GM23338 (cell line): ENCODE data around the gene DNAJC16. TPM values are rescaled to one million over a fixed set of nuclear protein-coding genes. Genes with fewer than 3 reads are reported as not detected.

ENCODE experiments used
- ATAC-seq: fragments of 200-7000 bp; cut with Tn5 transposase; 3 replicates; pipeline ENCODE4 v1.9.1; 2020
- DNase-seq: peaks from one replicate; pipeline ENCODE4 v3.0.0-alpha.2; 2015; ENCODE audit warnings: low spot score
- H2AFZ ChIP-seq: fragments of 200-600 bp; sonication (generic); 2 replicates; pipeline ENCODE4 v1.8.0; 2016; ENCODE audit warnings: antibody characterized with exemption, mild to moderate bottlenecking, moderate library complexity
- H3F3A ChIP-seq: fragments of 200-600 bp; sonication (generic); replicated peaks from 2 replicates; pipeline ENCODE4 v1.8.0; 2017; ENCODE audit warnings: antibody characterized with exemption, mixed run types, low read depth
- H3K27ac ChIP-seq: fragments of 200-600 bp; sonication (generic); 2 replicates; pipeline ENCODE4 v1.6.1; 2016; ENCODE audit warnings: low read depth
- H3K27me3 ChIP-seq: fragments of 200-600 bp; sonication (generic); 2 replicates; pipeline ENCODE4 v1.8.0; 2016; ENCODE audit warnings: mild to moderate bottlenecking, mixed run types, moderate library complexity; ENCODE audit not compliant: insufficient read depth
- H3K36me3 ChIP-seq: fragments of 200-600 bp; sonication (generic); 2 replicates; pipeline ENCODE4 v1.8.0; 2016; ENCODE audit warnings: mild to moderate bottlenecking; ENCODE audit not compliant: insufficient read depth
- H3K4me1 ChIP-seq: fragments of 200-600 bp; sonication (generic); 2 replicates; pipeline ENCODE4 v1.8.0; 2016; ENCODE audit warnings: mild to moderate bottlenecking, moderate library complexity; ENCODE audit not compliant: insufficient read depth
- H3K4me2 ChIP-seq: fragments of 200-600 bp; sonication (generic); 2 replicates; pipeline ENCODE4 v1.7.1; 2017; ENCODE audit warnings: mixed run types
- H3K4me3 ChIP-seq: fragments of 200-600 bp; sonication (generic); 2 replicates; pipeline ENCODE4 v1.6.1; 2016; ENCODE audit warnings: mixed run types
- H3K79me2 ChIP-seq: fragments of 200-600 bp; sonication (generic); replicated peaks from 2 replicates; pipeline ENCODE4 v1.8.0; 2017; ENCODE audit warnings: mild to moderate bottlenecking; ENCODE audit not compliant: insufficient read depth
- H3K9me2 ChIP-seq: fragments of 200-600 bp; sonication (generic); 2 replicates; pipeline ENCODE4 v1.8.0; 2017; ENCODE audit not compliant: insufficient read depth
- H4K20me1 ChIP-seq: fragments of 200-600 bp; sonication (generic); replicated peaks from 2 replicates; pipeline ENCODE4 v1.8.0; 2017; ENCODE audit warnings: mild to moderate bottlenecking; ENCODE audit not compliant: insufficient read depth
- H3K27ac Mint-ChIP-seq: 2 replicates; pipeline ENCODE4 v1.8.0; 2020; ENCODE audit warnings: inconsistent platforms, mild to moderate bottlenecking, moderate library complexity, mixed read lengths
- H3K27me3 Mint-ChIP-seq: 3 replicates; pipeline ENCODE4 v1.8.0; 2022; ENCODE audit warnings: low read depth, mild to moderate bottlenecking, moderate library complexity, mixed read lengths, inconsistent platforms; ENCODE audit not compliant: insufficient read depth, poor library complexity
- H3K36me3 Mint-ChIP-seq: 3 replicates; pipeline ENCODE4 v1.8.0; 2021; ENCODE audit warnings: low read depth, mild to moderate bottlenecking, inconsistent platforms, moderate library complexity, mixed read lengths
- H3K4me1 Mint-ChIP-seq: 3 replicates; pipeline ENCODE4 v1.8.0; 2020; ENCODE audit warnings: mild to moderate bottlenecking, inconsistent platforms, mixed read lengths
- H3K4me3 Mint-ChIP-seq: 3 replicates; pipeline ENCODE4 v1.8.0; 2021; ENCODE audit warnings: moderate library complexity, mild to moderate bottlenecking, inconsistent platforms, mixed read lengths
- H3K9me3 Mint-ChIP-seq: 3 replicates; pipeline ENCODE4 v1.8.0; 2020; ENCODE audit warnings: moderate library complexity, mild to moderate bottlenecking, inconsistent platforms, mixed read lengths
- CTCF ChIP-seq, 2 experiments: fragments of 200-600 bp in 1 of 2; sonication (generic) in 1 of 2; conservative IDR thresholded peaks; 2 replicates each; pipeline versions ENCODE4 v1.5.1 to v1.6.1; 2016 to 2017; ENCODE audit warnings: antibody characterized with exemption in 2 of 2, low read depth in 2 of 2, mild to moderate bottlenecking in 2 of 2, moderate library complexity in 1 of 2
- ETS1 ChIP-seq: IDR thresholded peaks from 2 replicates; pipeline ENCODE4 v1.6.1; 2016; ENCODE audit warnings: antibody characterized with exemption
- EZH2 ChIP-seq: fragments of 200-600 bp; sonication (generic); IDR thresholded peaks from one replicate; pipeline ENCODE4 v1.8.0; 2017; ENCODE audit warnings: antibody characterized with exemption, mild to moderate bottlenecking, low read depth; ENCODE audit not compliant: unreplicated experiment
- JUNB ChIP-seq: IDR thresholded peaks from one replicate; pipeline ENCODE4 v1.6.1; 2016; ENCODE audit warnings: antibody characterized with exemption; ENCODE audit not compliant: unreplicated experiment
- NANOG ChIP-seq: IDR thresholded peaks from 2 replicates; pipeline ENCODE4 v1.6.1; 2016; ENCODE audit warnings: antibody characterized with exemption, borderline replicate concordance
- POLR2AphosphoS5 ChIP-seq: IDR thresholded peaks from 2 replicates; pipeline ENCODE4 v1.6.1; 2016; ENCODE audit warnings: antibody characterized with exemption, low read depth
- REST ChIP-seq: IDR thresholded peaks from one replicate; pipeline ENCODE4 v1.6.1; 2018; ENCODE audit warnings: antibody characterized with exemption; ENCODE audit not compliant: unreplicated experiment
- STAT1 ChIP-seq: IDR thresholded peaks from one replicate; pipeline ENCODE4 v1.6.1; 2016; ENCODE audit warnings: antibody characterized with exemption; ENCODE audit not compliant: unreplicated experiment
- ZNF114 ChIP-seq: fragments of 250-450 bp; sonication (Bioruptor Pico); IDR thresholded peaks from 2 replicates; pipeline ENCODE4 v1.5.0; 2020; ENCODE audit warnings: mild to moderate bottlenecking, moderate library complexity
- ZNF331 ChIP-seq: fragments of 250-450 bp; sonication (Bioruptor Pico); IDR thresholded peaks from 2 replicates; pipeline ENCODE4 v1.5.0; 2020; ENCODE audit warnings: low read depth, mild to moderate bottlenecking, moderate library complexity
- ZNF462 ChIP-seq: fragments of 250-450 bp; sonication (Bioruptor Pico); IDR thresholded peaks from 2 replicates; pipeline ENCODE4 v1.5.0; 2020; ENCODE audit warnings: mild to moderate bottlenecking, moderate library complexity
- polyA plus RNA-seq: library from polyadenylated mRNA; unstranded; fragments of >200 nt; fragmentation: Nextera tagmentation; extraction: Ambion mirVana; gene quantifications from 2 replicates; pipeline ENCODE4 v1.2.1, GENCODE V29; 2016
- total RNA-seq: library from RNA; depleted of rRNA; stranded (reverse); fragments of >200 nt; shearing (Covaris generic); gene quantifications from 2 replicates; pipeline ENCODE4 v1.2.3, GENCODE V29; 2014

Gene DNAJC16
- total and polyA plus RNA-seq, 2 experiments from 2014 or later, result 6.3 to 18.0 TPM

- Mint-ChIP-seq H3K27me3 (peaks cover 4% of the 10 kb centered on the region), H3K36me3 (peaks cover 33% of the 10 kb centered on the region), H3K27ac (peak overlapping the region; percentile 66), H3K4me1 (peaks cover 9% of the 10 kb centered on the region), H3K4me3 (no peak overlapping the region), H3K9me3 (no peaks in the 10 kb centered on the region)
- H3K4me2 ChIP-seq, result no peak overlapping the region
- H3K4me1 ChIP-seq, result 0 out of 2 replicates have a peak, but pooled peaks cover 4% of the 10 kb centered on the region
- no peaks in the 10 kb centered on the region for H3K9me2 ChIP-seq
- peaks cover 32% of the 10 kb centered on the region for H3K36me3 ChIP-seq
- no peak overlapping the region for H3K4me3 ChIP-seq
- ATAC-seq (no peak), DNase-seq (no peak)
- peaks cover 63% of the 10 kb centered on the region for H4K20me1 ChIP-seq
- no peaks in the 10 kb centered on the region for H3K27me3 ChIP-seq
- H3K79me2 ChIP-seq, result peaks cover 88% of the 10 kb centered on the region
- no peak overlapping the region for H2AFZ ChIP-seq
- no peak overlapping the region; the same call in 1 of the 2 replicates for H3K27ac ChIP-seq
- no peaks in the 10 kb centered on the region for H3F3A ChIP-seq
- TF ChIP-seq ZNF114 (no peak), REST (no peak), STAT1 (no peak), ZNF331 (CRISPR knock-in tag) (no peak), POLR2AphosphoS5 (no peak), ETS1 (no peak), NANOG (no peak), JUNB (no peak), CTCF (conservative IDR thresholded peaks at IDR 0.05; ENCODE audit: low read depth in 2 of 2) (no peak), ZNF462 (CRISPR knock-in tag) (no peak), EZH2 (no peak)
These were observed 98.6 kb downstream of the DNAJC16 start for GRCh38 chr1:15625056-15625917.
